ENCODE results near the gene EPB41. TPM values are rescaled to one million over a fixed set of nuclear protein-coding genes. Genes with fewer than 3 reads are reported as not detected.

EPB41 gene
- total and polyA plus RNA-seq, 2 donors (not counting 3 experiments of a cell fraction or from before 2014, with no cell fraction given) = 22.3 to 45.7 TPM

GRCh38 chr1:28935293-28935692 lies 20.9 kb downstream of the EPB41 start:
- Histone ChIP-seq H3K4me2 (ENCODE audit: insufficient read depth, low read length) (no peak overlapping the region), H3K4me1 (ENCODE audit: control insufficient read depth, extremely low read depth, insufficient read depth, low read length) (no peaks in the 10 kb centered on the region), H3K27ac (ENCODE audit: insufficient read depth, low read depth, low read length) (no peak overlapping the region), H3K9me3 (replicated peaks; ENCODE audit: control insufficient read depth, insufficient read depth, low read length) (no peaks in the 10 kb centered on the region), H3K79me2 (ENCODE audit: control insufficient read depth, insufficient read depth, low read length) (no peaks in the 10 kb centered on the region), H4K20me1 (replicated peaks; ENCODE audit: control insufficient read depth, extremely low read depth, insufficient read depth, low read length) (no peaks in the 10 kb centered on the region), H3K27me3 (ENCODE audit: control insufficient read depth in 2 of 2, insufficient read depth in 2 of 2, low read length in 2 of 2) (no peaks in the 10 kb centered on the region), H2AFZ (ENCODE audit: low read depth, low read length) (no peak overlapping the region), H3K36me3 (ENCODE audit: control insufficient read depth in 2 of 2, extremely low read depth in 1 of 2, insufficient read depth in 2 of 2, low read length in 2 of 2) (no peaks in the 10 kb centered on the region), H3K9ac (replicated peaks; ENCODE audit: extremely low read depth, insufficient read depth, low read length) (no peak overlapping the region), H3K9me1 (replicated peaks; ENCODE audit: control insufficient read depth, extremely low read depth, insufficient read depth, low read length) (no peaks in the 10 kb centered on the region), H3K4me3 (replicated peaks in 1 of 3; ENCODE audit: insufficient read depth in 1 of 3, low read depth in 1 of 3, low read length in 3 of 3) (no peak overlapping the region)
- POLR2A ChIA-PET = no interaction called here
- TF ChIP-seq, protein P1, sequence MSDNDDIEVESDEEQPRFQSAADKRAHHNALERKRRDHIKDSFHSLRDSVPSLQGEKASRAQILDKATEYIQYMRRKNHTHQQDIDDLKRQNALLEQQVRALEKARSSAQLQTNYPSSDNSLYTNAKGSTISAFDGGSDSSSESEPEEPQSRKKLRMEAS (IDR thresholded peaks at IDR 0.05; ENCODE audit: insufficient read depth, insufficient read length) = no peak
- TF ChIP-seq CTCF (IDR thresholded peaks at IDR 0.05; ENCODE audit: extremely low read depth in 1 of 2, insufficient read depth in 1 of 2, low read depth in 1 of 2, low read length in 2 of 2) = no peak
- no peak for DNase-seq (ENCODE audit: low read depth, low spot score)
- CTCF ChIA-PET = no interaction called here
- BruUV-seq (replicated peaks) = no TSS peak
- intact Hi-C loops (cut with micrococcal nuclease) (no loop called here), dilution Hi-C loops (cut with MboI; ENCODE audit: extremely low pct_ligation_motif_present, low sequenced_read_pairs) (no loop called here)
- no peak for FAIRE-seq

DNA sequence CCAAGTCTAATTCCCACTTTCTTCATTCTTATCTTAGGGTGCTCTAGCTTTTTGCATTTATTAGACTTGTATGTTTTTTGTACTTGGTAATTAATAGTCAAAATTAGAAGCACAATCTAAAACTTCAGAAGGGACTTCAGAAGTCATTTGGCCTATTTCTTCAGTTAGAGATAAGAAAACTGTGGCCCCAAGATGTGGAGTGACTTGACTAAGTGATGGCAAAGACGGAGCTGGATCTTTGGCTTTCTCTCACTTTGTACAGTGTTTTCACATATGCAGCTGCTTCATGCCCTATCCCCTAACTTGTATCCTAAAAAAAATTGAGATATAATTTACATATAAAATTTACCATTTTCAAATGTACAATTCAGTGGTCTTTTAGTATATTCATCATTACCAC lies 21.7 kb downstream of the EPB41 start:
- TF ChIP-seq POLR2AphosphoS5 (IDR thresholded peaks at IDR 0.05; ENCODE audit: insufficient read depth, low read depth, low read length) (no peak), MYC (IDR thresholded peaks at IDR 0.05; ENCODE audit: low read depth, low read length) (no peak), CTCF (IDR thresholded peaks at IDR 0.05; ENCODE audit: extremely low read depth in 1 of 2, insufficient read depth in 1 of 2, low read depth in 1 of 2, low read length in 2 of 2) (no peak), POLR2A (IDR thresholded peaks at IDR 0.05; ENCODE audit: low read depth, low read length) (no peak), GATA2 (IDR thresholded peaks at IDR 0.05; ENCODE audit: insufficient read depth, insufficient read length, low read depth, low read length) (no peak), EZH2 (IDR thresholded peaks at IDR 0.05; ENCODE audit: borderline replicate concordance, low read depth, low read length, severe bottlenecking) (no peak)
- TF ChIP-seq, protein P1 (IDR thresholded peaks at IDR 0.05; ENCODE audit: insufficient read depth, insufficient read length) = no peak
- Histone ChIP-seq H3K9me3 (replicated peaks; ENCODE audit: control insufficient read depth, insufficient read depth, low read length) (no peaks in the 10 kb centered on the region), H3K4me2 (ENCODE audit: insufficient read depth, low read length) (no peak overlapping the region), H3K4me1 (ENCODE audit: control insufficient read depth, extremely low read depth, insufficient read depth, low read length) (no peaks in the 10 kb centered on the region), H3K79me2 (ENCODE audit: control insufficient read depth, insufficient read depth, low read length) (no peaks in the 10 kb centered on the region), H4K20me1 (replicated peaks; ENCODE audit: control insufficient read depth, extremely low read depth, insufficient read depth, low read length) (no peaks in the 10 kb centered on the region), H3K36me3 (ENCODE audit: control insufficient read depth in 2 of 2, extremely low read depth in 1 of 2, insufficient read depth in 2 of 2, low read length in 2 of 2) (no peaks in the 10 kb centered on the region), H3K9me1 (replicated peaks; ENCODE audit: control insufficient read depth, extremely low read depth, insufficient read depth, low read length) (no peaks in the 10 kb centered on the region), H3K27me3 (ENCODE audit: control insufficient read depth in 2 of 2, insufficient read depth in 2 of 2, low read length in 2 of 2) (no peaks in the 10 kb centered on the region), H3K9ac (replicated peaks; ENCODE audit: extremely low read depth, insufficient read depth, low read length) (no peak overlapping the region), H2AFZ (ENCODE audit: low read depth, low read length) (no peak overlapping the region), H3K4me3 (replicated peaks in 1 of 3; ENCODE audit: insufficient read depth in 1 of 3, low read depth in 1 of 3, low read length in 3 of 3) (no peak overlapping the region), H3K27ac (ENCODE audit: insufficient read depth, low read depth, low read length) (no peak overlapping the region)
- ChIA-PET CTCF (no interaction called here), POLR2A (no interaction called here)
- FAIRE-seq (no peak), DNase-seq (ENCODE audit: low read depth, low spot score) (no peak)
- intact Hi-C loops (cut with micrococcal nuclease) (no loop called here), dilution Hi-C loops (cut with MboI; ENCODE audit: extremely low pct_ligation_motif_present, low sequenced_read_pairs) (no loop called here)
- no TSS peak for BruUV-seq (replicated peaks)

Measured in endothelial cell of umbilical vein (primary cell).